ENCODE data around the gene ZFP57.

Gene ZFP57

GRCh38 chr6:29680904-29681303, at the start of gene ZFP57:
Gene ZFP57 (minus strand): TSS chr6:29681152. CDS start chr6:29677003, 4,149 bp downstream.
- no peak for DNase-seq (ENCODE audit: low spot score)

DNA sequence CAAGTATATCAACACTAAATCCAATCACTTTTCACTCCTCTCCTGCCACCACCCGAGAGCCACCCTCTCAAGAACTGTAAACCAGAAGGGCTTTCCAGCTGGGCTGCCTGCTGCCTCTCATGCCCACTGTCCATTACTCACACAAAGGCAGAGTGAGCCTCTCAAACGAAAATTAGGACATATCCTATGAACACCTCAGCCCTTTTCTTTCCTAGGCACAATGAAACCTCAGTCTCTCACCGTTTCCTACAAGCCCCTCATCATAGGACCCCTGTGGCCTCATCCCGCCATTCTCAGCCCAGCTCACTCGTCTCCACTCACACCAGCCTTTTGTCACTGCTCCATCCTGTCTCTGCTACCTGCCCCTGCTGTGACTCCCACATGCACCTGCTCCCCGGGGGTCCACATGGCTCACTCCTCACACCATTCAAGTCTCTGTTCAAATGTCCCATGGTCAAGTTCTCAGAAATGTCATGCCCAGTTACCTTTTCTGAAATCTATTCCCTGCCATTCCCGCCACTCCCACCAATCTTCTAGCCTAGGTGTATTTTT, 49.7 kb upstream of the ZFP57 start:
- no peak for DNase-seq (ENCODE audit: low spot score)

- no peak for DNase-seq (ENCODE audit: low spot score)
Observed at GRCh38 chr6:29729774-29730328, 48.9 kb upstream of the ZFP57 start.

GRCh38 chr6:29728875-29729270, 47.9 kb upstream of the ZFP57 start:
- DNase-seq (ENCODE audit: low spot score) = no peak

- no peak for DNase-seq (ENCODE audit: low spot score)
Observed at GRCh38 chr6:29728173-29728874, 47.4 kb upstream of the ZFP57 start.

DNA sequence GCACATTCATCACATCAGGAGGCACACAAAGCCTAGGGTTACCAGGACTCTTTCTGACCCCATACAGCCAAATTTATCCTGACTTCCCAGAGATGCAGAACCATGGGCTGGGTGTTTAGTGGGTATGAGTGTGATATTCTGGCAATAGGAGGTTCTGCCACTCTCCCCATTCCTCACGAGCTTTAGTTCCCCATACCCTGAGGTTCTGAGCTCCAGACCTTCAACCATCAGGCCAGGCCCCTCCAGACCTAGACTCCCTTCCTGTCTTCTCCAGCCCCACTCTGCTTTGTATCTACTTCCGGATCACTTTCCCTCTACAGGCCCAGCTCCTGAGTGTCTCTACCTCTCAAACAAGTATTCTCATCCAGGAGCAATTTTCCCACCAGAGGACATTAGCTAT, 46.7 kb upstream of the ZFP57 start:
- no peak for DNase-seq (ENCODE audit: low spot score)

DNA sequence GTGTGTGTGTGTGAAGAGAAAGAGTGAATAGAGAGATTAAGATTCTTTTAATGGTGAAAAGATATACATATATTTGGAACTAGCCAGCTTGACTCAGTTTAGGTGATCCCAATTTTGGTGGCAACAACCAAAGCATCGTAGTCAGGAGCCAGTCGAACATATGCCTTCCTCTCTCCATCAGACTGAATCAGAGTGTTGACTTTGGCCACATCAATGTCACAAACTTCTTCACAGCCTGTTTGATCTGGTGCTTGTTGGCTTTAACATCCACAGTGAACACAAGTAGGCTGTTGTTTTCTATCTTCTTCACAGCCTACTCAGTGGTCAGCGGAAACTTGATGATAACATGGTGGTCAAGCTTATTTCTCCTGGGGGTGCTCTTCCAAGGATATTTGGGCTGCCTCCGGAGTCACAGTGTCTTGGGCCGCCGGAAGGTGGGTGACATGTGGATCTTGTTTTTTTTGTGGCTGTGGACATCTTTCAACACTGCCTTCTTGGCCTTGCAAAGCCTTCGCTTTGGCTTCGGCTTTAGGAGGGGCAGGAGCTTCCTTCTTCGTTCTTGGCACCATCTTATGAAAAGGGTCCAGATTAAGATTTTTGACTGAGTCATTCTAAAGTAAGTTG, 45.7 kb upstream of the ZFP57 start:
- no peak for DNase-seq (ENCODE audit: low spot score)

DNA sequence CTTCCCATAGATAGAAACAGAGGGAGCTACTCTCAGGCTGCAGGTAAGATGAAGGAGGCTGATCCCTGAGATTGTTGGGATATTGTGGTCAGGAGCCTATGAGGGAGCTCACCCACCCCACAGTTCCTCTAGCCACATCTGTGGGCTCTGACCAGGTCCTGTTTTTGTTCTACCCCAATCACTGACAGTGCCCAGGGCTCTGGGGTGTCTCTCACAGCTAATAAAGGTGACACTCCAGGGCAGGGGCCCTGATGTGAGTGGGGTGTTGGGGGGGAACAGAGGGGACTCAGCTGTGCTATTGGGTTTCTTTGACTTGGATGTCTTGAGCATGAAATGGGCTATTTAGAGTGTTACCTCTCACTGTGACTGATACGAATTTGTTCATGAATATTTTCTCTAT, 45.0 kb upstream of the ZFP57 start:
- no peak for DNase-seq (ENCODE audit: low spot score)

DNA sequence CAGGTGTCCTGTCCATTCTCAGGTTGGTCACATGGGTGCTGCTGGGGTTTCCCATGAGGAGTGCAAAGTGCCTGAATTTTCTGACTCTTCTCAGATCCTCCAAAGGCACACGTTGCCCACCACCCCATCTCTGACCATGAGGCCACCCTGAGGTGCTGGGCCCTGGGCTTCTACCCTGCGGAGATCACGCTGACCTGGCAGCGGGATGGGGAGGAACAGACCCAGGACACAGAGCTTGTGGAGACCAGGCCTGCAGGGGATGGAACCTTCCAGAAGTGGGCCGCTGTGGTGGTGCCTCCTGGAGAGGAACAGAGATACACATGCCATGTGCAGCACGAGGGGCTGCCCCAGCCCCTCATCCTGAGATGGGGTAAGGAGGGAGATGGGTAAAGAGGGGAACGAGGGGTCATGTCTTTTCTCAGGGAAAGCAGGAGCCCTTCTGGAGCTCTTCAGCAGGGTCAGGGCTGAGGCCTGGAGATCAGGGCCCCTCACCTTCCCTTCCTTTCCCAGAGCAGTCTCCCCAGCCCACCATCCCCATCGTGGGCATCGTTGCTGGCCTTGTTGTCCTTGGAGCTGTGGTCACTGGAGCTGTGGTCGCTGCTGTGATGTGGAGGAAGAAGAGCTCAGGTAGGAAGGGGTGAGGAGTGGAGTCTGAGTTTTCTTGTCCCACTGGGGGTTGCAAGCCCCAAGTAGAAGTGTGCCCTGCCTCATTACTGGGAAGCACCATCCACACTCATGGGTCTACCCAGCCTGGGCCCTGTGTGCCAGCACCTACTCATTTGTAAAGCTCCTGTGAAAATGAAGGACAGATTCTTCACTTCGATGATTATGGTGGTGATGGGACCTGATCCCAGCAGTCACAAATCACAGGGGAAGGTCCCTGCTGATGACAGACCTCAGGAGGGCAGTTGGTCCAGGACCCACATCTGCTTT, 44.3 kb upstream of the ZFP57 start:
- DNase-seq (ENCODE audit: low spot score) = no peak

- DNase-seq (ENCODE audit: low spot score) = no peak
Observed at GRCh38 chr6:29723666-29724588, 43.0 kb upstream of the ZFP57 start.

DNA sequence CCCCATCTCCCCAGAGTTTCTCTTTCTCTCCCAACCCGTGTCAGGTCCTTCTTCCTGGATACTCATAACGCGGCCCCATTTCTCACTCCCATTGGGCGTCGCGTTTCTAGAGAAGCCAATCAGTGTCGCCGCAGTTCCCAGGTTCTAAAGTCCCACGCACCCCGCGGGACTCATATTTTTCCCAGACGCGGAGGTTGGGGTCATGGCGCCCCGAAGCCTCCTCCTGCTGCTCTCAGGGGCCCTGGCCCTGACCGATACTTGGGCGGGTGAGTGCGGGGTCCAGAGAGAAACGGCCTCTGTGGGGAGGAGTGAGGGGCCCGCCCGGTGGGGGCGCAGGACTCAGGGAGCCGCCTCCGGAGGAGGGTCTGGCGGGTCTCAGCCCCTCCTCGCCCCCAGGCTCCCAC, 42.3 kb upstream of the ZFP57 start, which contains the start of gene HLA-F:
HLA-F (plus strand) TSS at position 173 of the 404 bp plus-strand sequence; CDS start at position 203, 30 bp downstream.
- DNase-seq (ENCODE audit: low spot score) = peak; percentile 8

DNA sequence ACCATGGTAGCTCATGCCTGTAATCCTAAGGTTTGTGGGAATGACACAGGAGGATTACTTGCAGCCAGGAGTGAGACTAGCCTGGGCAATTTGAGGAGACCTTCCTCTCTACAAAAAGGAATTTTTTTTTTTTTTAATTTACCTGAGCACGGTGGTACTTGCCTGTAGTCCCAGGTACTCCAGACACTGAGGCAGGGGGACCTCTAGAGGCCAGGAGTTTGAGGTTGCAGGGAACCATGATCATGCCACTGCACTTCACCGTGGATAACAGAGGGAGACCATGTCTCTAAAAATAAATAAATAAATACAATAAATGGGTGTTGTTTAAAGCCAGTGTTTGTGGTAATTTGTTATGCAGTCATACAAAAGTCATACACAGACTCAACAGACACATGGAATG, 39.9 kb upstream of the ZFP57 start:
- no peak for DNase-seq (ENCODE audit: low spot score)

DNA sequence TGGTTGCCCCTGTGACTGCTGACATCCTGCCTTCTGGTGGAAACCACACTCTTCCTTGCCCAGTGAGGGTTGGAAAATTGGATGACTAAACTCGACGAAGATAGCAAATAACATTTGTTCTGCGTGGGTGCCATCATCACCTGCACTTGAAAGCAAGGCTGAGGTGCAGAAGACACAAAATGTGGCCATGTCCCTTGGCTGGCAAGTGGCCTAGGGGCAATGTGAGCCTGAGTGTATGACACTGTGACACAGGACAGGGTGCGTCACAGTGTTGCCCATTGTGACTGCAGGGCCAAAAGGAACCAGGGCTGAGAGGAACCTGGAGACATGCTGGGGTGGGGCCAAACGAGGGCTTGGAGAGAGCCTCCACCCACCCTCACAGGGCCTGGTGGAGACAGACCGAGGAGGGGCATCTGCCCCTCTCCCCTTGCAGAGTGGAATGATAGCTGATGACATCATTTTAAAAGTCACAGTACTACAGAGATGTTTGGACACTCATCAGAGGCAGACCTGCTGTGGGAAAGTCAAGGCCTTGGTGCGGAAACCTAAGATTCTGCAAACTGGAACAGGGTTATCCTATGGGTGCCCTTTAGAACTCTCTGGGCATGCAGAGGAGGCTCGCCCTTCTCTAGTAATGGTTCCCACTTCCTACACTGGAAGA, 29.5 kb upstream of the ZFP57 start:
- DNase-seq (ENCODE audit: low spot score) = no peak

DNA sequence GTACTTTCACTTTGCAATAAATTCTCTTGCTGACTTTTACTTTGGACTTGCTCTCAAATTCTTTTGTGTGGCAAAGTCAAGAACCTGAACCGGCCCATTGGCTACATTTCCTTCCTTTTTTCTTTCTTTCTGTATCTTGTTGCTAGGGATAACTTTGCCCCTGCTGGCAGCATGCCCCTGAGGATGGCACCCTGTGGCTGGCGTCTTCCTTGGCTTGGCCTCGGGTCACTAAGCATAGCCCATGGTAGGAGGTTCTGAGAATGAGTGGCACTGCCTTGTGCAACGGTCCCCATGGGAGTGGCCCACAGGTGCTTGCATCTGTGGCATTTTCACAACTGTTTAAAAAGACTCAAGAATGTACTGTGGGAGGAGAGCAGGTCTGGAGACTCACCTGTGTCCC, 28.2 kb upstream of the ZFP57 start:
- DNase-seq (ENCODE audit: low spot score) = no peak

GRCh38 chr6:29708432-29709179, 27.7 kb upstream of the ZFP57 start:
- DNase-seq (ENCODE audit: low spot score) = no peak

DNA sequence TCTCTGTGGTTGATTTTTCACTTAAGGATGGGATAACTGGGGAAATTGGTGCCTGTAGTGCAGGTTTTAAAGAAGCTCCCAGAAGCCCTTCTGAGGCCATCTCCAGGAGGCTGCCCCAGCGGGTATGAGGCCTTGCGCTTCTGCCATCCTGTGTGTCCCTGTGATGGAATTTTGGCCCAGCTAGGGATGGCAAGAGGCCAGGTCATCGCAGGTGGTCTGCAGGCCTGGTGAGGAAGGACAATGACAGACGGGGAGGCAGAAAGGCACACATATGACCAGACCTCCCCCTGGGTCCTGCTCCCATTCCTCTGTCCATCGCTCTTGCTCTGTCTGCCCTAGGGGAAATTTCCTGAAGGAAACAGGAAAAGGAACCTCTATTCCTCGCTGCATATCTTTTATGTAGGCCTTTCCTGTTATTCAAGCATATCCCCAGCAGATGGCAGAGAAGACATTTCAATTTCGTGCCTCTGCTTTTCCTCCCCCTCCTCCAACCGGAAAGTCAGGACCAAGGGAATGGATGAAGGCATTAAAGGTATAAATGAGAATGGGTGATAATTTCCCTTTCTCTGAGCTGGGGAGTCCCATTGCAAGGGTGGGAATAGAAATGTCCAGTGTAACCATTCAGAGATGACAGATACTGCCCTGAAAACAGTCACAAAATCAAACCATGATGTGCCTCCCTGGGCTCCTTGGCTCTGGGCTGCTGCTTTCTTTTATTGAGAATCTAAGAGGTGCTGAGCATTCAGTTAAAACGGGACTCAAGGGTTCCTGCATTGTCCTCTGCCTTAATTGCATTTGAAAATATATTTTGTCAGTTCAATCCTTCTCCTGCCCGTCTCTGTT, 24.7 kb upstream of the ZFP57 start:
- DNase-seq (ENCODE audit: low spot score) = peak; percentile 52

DNA sequence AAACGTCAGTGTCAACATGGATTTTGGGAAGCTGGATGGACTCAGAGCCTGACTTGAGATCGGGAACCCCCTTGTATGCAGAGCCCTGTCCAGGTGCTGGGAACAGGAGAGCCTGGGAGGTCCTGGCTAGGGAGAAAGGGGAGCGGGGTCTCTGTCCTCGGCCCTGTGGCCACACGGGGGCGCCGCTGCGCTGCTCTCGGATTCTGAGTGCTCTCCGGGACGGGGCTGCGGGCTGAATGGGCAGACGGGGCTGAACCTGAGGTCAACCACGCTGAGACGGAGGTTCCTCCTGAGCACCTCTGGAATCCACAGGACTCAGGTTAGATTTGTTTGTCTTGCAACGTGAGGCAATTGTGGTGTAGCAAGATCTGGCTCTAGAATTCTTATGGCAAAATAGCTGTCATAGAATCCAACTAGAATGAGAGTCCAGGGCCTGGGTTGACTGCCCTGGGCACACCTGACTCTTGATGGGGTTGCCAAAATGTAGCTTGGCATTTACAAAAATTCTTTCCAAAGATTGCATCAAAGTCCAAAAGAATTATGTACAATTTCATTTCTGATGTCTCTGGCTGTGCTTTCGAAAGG, 21.7 kb upstream of the ZFP57 start:
- peak; percentile 45 for DNase-seq (ENCODE audit: low spot score)
